ENCODE measurements around the gene KANK4. TPM values are rescaled to one million over a fixed set of nuclear protein-coding genes. Genes with fewer than 3 reads are reported as not detected.

The KANK4 gene
- total RNA-seq, 4 donors from 2014 or later = 1.3 to 2.7 (median 1.7) TPM

- ATAC-seq (ENCODE audit: low FRiP score) = peak; percentile 27
- DNase-seq (ENCODE audit: low spot score) = no peak
- TF ChIP-seq CTCF (IDR thresholded peaks at IDR 0.05) = no peak
Observed at GRCh38 chr1:62337706-62338631, 18.7 kb upstream of the KANK4 start.

GRCh38 chr1:62336995-62337705, 17.9 kb upstream of the KANK4 start:
- no peak for TF ChIP-seq CTCF (IDR thresholded peaks at IDR 0.05)
- DNase-seq (ENCODE audit: low spot score) (no peak), ATAC-seq (ENCODE audit: low FRiP score) (no peak)

GRCh38 chr1:62336638-62336994, 17.4 kb upstream of the KANK4 start:
- no peak for DNase-seq (ENCODE audit: low spot score)
- TF ChIP-seq CTCF (IDR thresholded peaks at IDR 0.05) = no peak
- ATAC-seq (ENCODE audit: low FRiP score) = no peak

GRCh38 chr1:62335656-62336055, 16.4 kb upstream of the KANK4 start:
- no peak for TF ChIP-seq CTCF (IDR thresholded peaks at IDR 0.05)
- DNase-seq (ENCODE audit: low spot score) = no peak
- no peak for ATAC-seq (ENCODE audit: low FRiP score)

- no peak for ATAC-seq (ENCODE audit: low FRiP score)
- TF ChIP-seq CTCF (IDR thresholded peaks at IDR 0.05) = no peak
- DNase-seq (ENCODE audit: low spot score) = no peak
Observed at GRCh38 chr1:62334434-62334985, 15.3 kb upstream of the KANK4 start.

- no peak for ATAC-seq (ENCODE audit: low FRiP score)
Observed at GRCh38 chr1:62333441-62333840, 14.2 kb upstream of the KANK4 start.

More at GRCh38 chr1:62333441-62333840, 14.2 kb upstream of the KANK4 start:
- no peak for DNase-seq (ENCODE audit: low spot score)
- TF ChIP-seq CTCF (IDR thresholded peaks at IDR 0.05) = no peak

Measured in omental fat pad (tissue), 4 donors.